Measurements from ENCODE around the gene SLC2A4RG. TPM values are rescaled to one million over a fixed set of nuclear protein-coding genes. Genes with fewer than 3 reads are reported as not detected.

Gene SLC2A4RG
- total and polyA plus RNA-seq, 2 of the 13 experiments (the other 11 are each of a cell fraction or from before 2014, with no cell fraction given), result 91.4 to 95.9 TPM

DNA sequence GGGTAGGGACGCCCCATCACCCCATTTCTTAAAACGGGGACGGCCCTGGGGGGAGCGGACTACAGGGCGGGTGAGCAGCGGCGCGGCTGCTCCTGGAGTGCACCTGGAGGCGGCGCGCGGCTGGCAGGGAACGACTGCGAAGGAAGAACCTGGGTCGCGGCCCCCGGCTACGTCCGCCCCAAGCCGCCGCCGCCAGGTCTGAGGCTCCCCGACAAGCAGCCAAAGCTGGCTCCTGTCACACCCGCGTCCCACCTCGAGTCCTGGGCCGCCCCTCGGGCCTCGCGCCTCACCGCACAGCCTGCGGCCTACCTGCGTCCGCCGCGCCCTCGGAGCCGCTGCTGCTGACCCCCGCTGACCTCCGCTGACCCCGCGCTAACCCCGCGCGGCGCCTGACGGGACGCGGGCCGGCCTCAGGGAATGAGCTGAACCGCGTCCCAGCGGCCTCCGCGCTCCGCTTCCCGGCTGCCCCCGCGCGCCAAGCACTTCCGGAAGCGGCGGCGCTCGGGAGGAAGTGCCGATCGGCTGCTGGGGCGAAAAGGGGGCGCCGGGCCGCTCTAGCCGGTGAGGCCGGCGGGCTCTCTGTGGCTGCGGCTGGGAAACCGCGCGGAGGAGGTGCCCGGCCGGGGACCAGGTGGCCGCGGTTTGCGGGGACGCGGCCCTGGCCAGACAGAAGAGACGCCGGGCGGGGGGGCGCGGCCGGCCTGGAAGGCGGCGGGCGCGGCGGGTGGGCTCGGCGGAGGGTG lies 31.8 kb upstream of the SLC2A4RG start, which contains the start of the genes ARFRP1 and ZGPAT (continued):
- TF ChIP-seq YY1 (IDR thresholded peaks at IDR 0.05; ENCODE audit: insufficient read depth, insufficient replicate concordance, low read depth, low read length) (peak; percentile 90), ZNF792 (CRISPR knock-in tag; IDR thresholded peaks at IDR 0.05) (peak; percentile 57), ELF4 (CRISPR knock-in tag; IDR thresholded peaks at IDR 0.05; ENCODE audit: borderline replicate concordance) (peak; percentile 70), ZNF292 (CRISPR knock-in tag; IDR thresholded peaks at IDR 0.05; ENCODE audit: borderline replicate concordance, low read depth) (no peak), YEATS4 (CRISPR knock-in tag; IDR thresholded peaks at IDR 0.05; ENCODE audit: borderline replicate concordance) (peak; percentile 98), SP1 (IDR thresholded peaks at IDR 0.05) (no peak), SP1 (CRISPR knock-in tag; IDR thresholded peaks at IDR 0.05) (peak; percentile 68), ZNF33A (CRISPR knock-in tag; IDR thresholded peaks at IDR 0.05; ENCODE audit: borderline replicate concordance) (no peak), KLF16 (CRISPR knock-in tag; IDR thresholded peaks at IDR 0.05) (peak; percentile 97; a peak in 3 of 4 replicates), ZNF652 (CRISPR knock-in tag; IDR thresholded peaks at IDR 0.05; ENCODE audit: borderline replicate concordance, low read depth) (no peak), ZNF75D (CRISPR knock-in tag; IDR thresholded peaks at IDR 0.05; ENCODE audit: borderline replicate concordance) (peak; percentile 78; the same call in 1 of the 2 replicates), SNAPC2 (CRISPR knock-in tag; IDR thresholded peaks at IDR 0.05) (peak; percentile 95), ZNF777 (CRISPR knock-in tag; IDR thresholded peaks at IDR 0.05) (peak; percentile 88), ZNF800 (CRISPR knock-in tag; IDR thresholded peaks at IDR 0.05) (peak; percentile 80; the same call in 1 of the 2 replicates), HMG20B (CRISPR knock-in tag; conservative IDR thresholded peaks at IDR 0.05) (peak; percentile 64; the same call in 1 of the 2 replicates), SCMH1 (CRISPR knock-in tag; IDR thresholded peaks at IDR 0.05; ENCODE audit: borderline replicate concordance) (no peak)
- TF ChIP-seq, protein P1, sequence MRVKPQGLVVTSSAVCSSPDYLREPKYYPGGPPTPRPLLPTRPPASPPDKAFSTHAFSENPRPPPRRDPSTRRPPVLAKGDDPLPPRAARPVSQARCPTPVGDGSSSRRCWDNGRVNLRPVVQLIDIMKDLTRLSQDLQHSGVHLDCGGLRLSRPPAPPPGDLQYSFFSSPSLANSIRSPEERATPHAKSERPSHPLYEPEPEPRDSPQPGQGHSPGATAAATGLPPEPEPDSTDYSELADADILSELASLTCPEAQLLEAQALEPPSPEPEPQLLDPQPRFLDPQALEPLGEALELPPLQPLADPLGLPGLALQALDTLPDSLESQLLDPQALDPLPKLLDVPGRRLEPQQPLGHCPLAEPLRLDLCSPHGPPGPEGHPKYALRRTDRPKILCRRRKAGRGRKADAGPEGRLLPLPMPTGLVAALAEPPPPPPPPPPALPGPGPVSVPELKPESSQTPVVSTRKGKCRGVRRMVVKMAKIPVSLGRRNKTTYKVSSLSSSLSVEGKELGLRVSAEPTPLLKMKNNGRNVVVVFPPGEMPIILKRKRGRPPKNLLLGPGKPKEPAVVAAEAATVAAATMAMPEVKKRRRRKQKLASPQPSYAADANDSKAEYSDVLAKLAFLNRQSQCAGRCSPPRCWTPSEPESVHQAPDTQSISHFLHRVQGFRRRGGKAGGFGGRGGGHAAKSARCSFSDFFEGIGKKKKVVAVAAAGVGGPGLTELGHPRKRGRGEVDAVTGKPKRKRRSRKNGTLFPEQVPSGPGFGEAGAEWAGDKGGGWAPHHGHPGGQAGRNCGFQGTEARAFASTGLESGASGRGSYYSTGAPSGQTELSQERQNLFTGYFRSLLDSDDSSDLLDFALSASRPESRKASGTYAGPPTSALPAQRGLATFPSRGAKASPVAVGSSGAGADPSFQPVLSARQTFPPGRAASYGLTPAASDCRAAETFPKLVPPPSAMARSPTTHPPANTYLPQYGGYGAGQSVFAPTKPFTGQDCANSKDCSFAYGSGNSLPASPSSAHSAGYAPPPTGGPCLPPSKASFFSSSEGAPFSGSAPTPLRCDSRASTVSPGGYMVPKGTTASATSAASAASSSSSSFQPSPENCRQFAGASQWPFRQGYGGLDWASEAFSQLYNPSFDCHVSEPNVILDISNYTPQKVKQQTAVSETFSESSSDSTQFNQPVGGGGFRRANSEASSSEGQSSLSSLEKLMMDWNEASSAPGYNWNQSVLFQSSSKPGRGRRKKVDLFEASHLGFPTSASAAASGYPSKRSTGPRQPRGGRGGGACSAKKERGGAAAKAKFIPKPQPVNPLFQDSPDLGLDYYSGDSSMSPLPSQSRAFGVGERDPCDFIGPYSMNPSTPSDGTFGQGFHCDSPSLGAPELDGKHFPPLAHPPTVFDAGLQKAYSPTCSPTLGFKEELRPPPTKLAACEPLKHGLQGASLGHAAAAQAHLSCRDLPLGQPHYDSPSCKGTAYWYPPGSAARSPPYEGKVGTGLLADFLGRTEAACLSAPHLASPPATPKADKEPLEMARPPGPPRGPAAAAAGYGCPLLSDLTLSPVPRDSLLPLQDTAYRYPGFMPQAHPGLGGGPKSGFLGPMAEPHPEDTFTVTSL (CRISPR knock-in tag; IDR thresholded peaks at IDR 0.05; ENCODE audit: borderline replicate concordance), result no peak

Data from HepG2 (cell line).